MG63 (cell line): ENCODE measurements around the gene NAP1L1. TPM values are rescaled to one million over a fixed set of nuclear protein-coding genes. Genes with fewer than 3 reads are reported as not detected.
A peak's percentile ranks its signal among the peaks of the same experiment; 100 is the strongest.

Experiments
- DNase-seq: peaks from one replicate; pipeline ENCODE4 v3.0.0-alpha.2; 2020
- H3K27me3 ChIP-seq: fragments of 250-450 bp; sonication (Bioruptor Pico); 2 replicates; pipeline ENCODE4 v1.5.1; 2020; ENCODE audit warnings: mild to moderate bottlenecking, moderate library complexity
- H3K36me3 ChIP-seq: fragments of 250-450 bp; sonication (Bioruptor Pico); 2 replicates; pipeline ENCODE4 v1.5.1; 2020; ENCODE audit warnings: mild to moderate bottlenecking, moderate library complexity
- H3K4me3 ChIP-seq: fragments of 250-450 bp; sonication (Bioruptor Pico); 2 replicates; pipeline ENCODE4 v1.5.1; 2020; ENCODE audit warnings: mild to moderate bottlenecking, moderate library complexity
- H3K9me3 ChIP-seq: fragments of 250-450 bp; sonication (Bioruptor Pico); 2 replicates; pipeline ENCODE4 v1.5.1; 2020; ENCODE audit warnings: mild to moderate bottlenecking, moderate library complexity
- total RNA-seq: library from RNA; depleted of rRNA; stranded (reverse); fragments of >200 nt; shearing (Covaris generic); gene quantifications from 2 replicates; pipeline ENCODE4 v1.2.3, GENCODE V29; 2014; ENCODE audit warnings: low replicate concordance

NAP1L1 gene
- total RNA-seq, 1 experiment from 2014 or later, result 645 TPM

- H3K4me3 ChIP-seq, result no peak overlapping the region
- H3K9me3 ChIP-seq, result peaks cover 18% of the 10 kb centered on the region
- H3K27me3 ChIP-seq, result no peaks in the 10 kb centered on the region
- no peak for DNase-seq
- peaks cover 100% of the 10 kb centered on the region for H3K36me3 ChIP-seq
Measured at GRCh38 chr12:76064904-76065303, 19.6 kb downstream of the NAP1L1 start.

DNA sequence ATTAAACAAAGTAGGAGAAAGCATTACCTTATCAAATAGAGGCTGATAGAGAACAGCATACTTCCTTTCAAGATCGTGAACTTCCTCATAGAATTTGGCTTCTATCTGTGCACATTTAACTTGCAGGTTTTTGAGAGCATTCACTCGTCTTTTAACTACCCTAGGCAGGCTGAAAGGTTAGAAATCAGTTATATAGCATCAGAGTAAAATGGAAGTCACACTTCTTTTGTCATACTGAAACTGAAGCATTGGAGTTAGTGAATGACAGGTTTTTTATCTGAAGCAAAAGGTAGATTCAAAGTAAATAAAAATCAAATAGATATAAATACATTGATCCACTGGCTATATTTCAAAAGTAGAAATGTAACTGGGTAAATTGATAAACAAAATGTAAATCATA is 24.4 kb downstream of the NAP1L1 start:
- H3K4me3 ChIP-seq, result no peak overlapping the region
- H3K9me3 ChIP-seq, result peaks cover 8% of the 10 kb centered on the region
- H3K36me3 ChIP-seq, result peaks cover 96% of the 10 kb centered on the region
- no peaks in the 10 kb centered on the region for H3K27me3 ChIP-seq
- no peak for DNase-seq

DNA sequence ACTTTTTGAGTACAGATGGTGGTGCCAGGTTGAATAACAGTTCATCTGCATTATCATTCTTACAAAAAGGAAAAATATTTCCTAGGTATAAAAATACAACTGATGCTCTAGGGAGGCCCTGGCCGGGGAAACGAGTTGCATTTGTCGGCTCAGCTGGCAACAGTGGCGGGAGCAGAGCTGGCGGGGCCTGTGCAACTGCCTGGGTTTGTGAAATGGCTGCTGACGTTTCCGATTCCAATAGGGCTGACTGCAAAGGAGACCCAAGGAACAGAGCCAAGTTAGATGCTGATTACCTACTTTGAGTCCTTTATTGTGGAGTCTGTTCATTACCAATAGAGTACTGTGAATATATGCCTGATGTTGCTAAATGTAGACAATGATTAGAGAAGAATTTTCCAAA is 27.2 kb downstream of the NAP1L1 start:
- Histone ChIP-seq H3K9me3 (no peaks in the 10 kb centered on the region), H3K36me3 (peaks cover 96% of the 10 kb centered on the region), H3K27me3 (no peaks in the 10 kb centered on the region), H3K4me3 (no peak overlapping the region)
- no peak for DNase-seq

DNA sequence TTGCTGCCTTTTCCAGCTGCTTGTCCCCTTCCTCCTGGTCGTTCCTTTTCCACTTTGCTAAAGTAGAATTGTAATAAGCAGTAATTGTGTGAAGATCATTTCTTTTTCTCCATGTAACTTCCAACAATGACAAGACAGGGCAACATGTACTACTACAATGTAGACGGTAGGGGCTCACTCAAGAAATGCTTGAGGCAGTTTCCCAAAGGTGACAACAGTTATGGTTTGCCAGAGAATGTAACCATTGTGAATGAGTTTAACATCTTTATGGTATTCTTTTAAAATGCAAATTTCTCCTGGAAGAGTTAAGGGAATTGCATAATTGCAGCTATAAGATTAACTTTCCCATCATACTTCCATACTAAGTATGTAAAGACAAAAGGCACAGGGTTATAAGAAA is 29.1 kb downstream of the NAP1L1 start:
- H3K27me3 ChIP-seq, result no peaks in the 10 kb centered on the region
- H3K36me3 ChIP-seq, result peaks cover 93% of the 10 kb centered on the region
- DNase-seq, result no peak
- H3K4me3 ChIP-seq, result no peak overlapping the region
- no peaks in the 10 kb centered on the region for H3K9me3 ChIP-seq

DNA sequence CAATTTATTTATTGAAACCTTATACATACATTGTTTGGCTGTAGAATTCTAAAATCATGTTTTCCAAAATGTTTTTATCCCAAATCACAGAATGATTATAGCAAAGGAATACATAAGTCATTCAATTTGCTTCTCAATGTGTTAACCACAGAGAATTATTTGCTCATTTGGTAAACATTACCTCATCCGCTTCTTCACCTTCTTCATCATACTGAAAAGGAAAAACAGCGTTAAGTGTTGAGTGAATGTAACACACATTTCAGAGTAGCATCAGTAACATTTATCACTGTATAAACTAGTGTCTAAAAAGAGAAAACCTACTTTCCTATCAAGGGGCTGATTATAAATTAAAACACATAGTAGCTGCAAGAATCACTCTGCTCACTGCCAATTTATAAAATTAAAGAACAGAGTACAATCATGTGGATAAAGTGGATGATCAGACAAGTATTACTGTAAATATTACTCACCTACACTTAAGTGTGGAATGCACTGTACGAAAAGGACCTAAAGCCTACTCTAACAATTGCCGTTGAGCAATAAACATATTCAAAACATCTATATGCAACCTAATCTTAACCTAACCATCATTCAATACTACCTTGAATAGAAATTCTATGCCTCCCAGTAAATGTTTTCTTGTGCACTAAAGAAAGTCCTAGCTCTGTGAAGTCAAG is 34.8 kb downstream of the NAP1L1 start:
- no peak for DNase-seq
- H3K9me3 ChIP-seq, result no peaks in the 10 kb centered on the region
- H3K36me3 ChIP-seq, result peaks cover 98% of the 10 kb centered on the region
- no peak overlapping the region for H3K4me3 ChIP-seq
- no peaks in the 10 kb centered on the region for H3K27me3 ChIP-seq

DNA sequence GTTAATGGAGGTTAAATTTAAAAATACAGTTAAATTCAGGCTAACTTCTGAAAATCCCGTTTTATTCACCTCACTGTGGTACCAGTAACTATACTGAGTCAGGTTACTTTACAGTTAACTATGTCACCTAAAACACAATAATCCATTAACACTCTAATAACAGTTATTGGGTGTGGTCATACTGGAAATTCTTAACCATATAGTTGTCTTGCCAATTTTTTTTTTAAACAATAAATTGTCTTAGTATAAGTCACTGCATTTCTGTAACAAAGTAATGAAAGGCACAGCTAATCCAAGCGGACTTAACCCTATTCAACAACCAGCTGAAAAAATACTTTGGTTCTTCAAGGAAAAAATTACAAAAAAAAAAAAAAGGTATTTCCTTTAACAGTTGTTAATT is 36.7 kb downstream of the NAP1L1 start:
- no peak for DNase-seq

GRCh38 chr12:76047060-76047459 is 37.4 kb downstream of the NAP1L1 start:
- Histone ChIP-seq H3K9me3 (no peaks in the 10 kb centered on the region), H3K27me3 (no peaks in the 10 kb centered on the region), H3K4me3 (no peak overlapping the region), H3K36me3 (peaks cover 98% of the 10 kb centered on the region)
- DNase-seq, result no peak

More for the DNA sequence above, 36.7 kb downstream of the NAP1L1 start:
- Histone ChIP-seq H3K9me3 (no peaks in the 10 kb centered on the region), H3K36me3 (peaks cover 98% of the 10 kb centered on the region), H3K4me3 (no peak overlapping the region), H3K27me3 (no peaks in the 10 kb centered on the region)

GRCh38 chr12:76043377-76043776 is 41.1 kb downstream of the NAP1L1 start:
- DNase-seq, result no peak
- H3K9me3 ChIP-seq, result no peaks in the 10 kb centered on the region
- peaks cover 76% of the 10 kb centered on the region for H3K36me3 ChIP-seq
- H3K27me3 ChIP-seq, result no peaks in the 10 kb centered on the region
- H3K4me3 ChIP-seq, result no peak overlapping the region

DNA sequence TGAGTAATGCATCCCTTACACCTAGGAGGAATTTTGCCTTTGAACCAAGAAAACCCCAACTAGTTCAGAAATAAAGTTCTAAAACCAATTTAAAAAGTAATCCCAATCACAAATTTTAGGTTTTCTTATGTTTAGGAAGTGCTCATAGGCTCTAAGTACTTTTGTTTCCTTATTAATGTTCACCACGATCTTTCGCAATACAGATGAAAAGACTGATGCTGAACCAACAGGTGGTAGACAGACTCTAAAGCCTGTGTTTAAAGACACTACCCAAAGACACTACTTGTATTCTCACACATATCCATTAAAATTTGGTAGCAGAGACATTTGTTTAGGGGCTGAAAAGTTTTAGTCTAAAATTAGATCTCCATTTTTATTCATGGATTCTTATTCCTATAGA is 42.3 kb downstream of the NAP1L1 start:
- H3K4me3 ChIP-seq, result no peak overlapping the region

GRCh38 chr12:76041406-76041805 is 43.1 kb downstream of the NAP1L1 start:
- Histone ChIP-seq H3K9me3 (no peaks in the 10 kb centered on the region), H3K27me3 (no peaks in the 10 kb centered on the region), H3K4me3 (no peak overlapping the region), H3K36me3 (peaks cover 57% of the 10 kb centered on the region)
- no peak for DNase-seq

More for the DNA sequence above, 42.3 kb downstream of the NAP1L1 start:
- Histone ChIP-seq H3K27me3 (no peaks in the 10 kb centered on the region), H3K9me3 (no peaks in the 10 kb centered on the region), H3K36me3 (peaks cover 64% of the 10 kb centered on the region)
- DNase-seq, result no peak

GRCh38 chr12:76040461-76040860 is 44.0 kb downstream of the NAP1L1 start:
- Histone ChIP-seq H3K9me3 (no peaks in the 10 kb centered on the region), H3K4me3 (no peak overlapping the region), H3K36me3 (peaks cover 47% of the 10 kb centered on the region), H3K27me3 (no peaks in the 10 kb centered on the region)
- DNase-seq, result no peak

DNA sequence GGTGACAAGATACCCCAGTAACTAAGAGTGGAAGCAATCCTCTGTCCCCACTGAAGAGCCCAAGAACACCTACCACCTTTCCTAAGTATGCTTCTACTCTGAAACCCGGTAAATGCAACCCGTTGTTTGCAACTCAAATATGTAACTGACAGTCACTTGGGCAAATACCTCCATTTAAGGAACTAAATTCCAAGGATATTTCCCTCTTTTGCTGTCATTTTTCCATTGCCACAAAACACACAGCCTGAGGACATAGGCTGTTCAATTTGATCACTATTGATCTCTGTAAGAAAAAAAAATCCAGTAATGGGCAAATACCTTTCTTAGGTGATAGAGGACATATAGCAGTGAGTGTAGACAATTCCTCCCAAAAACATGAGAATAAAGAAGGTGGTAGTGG is 46.3 kb downstream of the NAP1L1 start:
- H3K36me3 ChIP-seq, result peaks cover 24% of the 10 kb centered on the region

DNA sequence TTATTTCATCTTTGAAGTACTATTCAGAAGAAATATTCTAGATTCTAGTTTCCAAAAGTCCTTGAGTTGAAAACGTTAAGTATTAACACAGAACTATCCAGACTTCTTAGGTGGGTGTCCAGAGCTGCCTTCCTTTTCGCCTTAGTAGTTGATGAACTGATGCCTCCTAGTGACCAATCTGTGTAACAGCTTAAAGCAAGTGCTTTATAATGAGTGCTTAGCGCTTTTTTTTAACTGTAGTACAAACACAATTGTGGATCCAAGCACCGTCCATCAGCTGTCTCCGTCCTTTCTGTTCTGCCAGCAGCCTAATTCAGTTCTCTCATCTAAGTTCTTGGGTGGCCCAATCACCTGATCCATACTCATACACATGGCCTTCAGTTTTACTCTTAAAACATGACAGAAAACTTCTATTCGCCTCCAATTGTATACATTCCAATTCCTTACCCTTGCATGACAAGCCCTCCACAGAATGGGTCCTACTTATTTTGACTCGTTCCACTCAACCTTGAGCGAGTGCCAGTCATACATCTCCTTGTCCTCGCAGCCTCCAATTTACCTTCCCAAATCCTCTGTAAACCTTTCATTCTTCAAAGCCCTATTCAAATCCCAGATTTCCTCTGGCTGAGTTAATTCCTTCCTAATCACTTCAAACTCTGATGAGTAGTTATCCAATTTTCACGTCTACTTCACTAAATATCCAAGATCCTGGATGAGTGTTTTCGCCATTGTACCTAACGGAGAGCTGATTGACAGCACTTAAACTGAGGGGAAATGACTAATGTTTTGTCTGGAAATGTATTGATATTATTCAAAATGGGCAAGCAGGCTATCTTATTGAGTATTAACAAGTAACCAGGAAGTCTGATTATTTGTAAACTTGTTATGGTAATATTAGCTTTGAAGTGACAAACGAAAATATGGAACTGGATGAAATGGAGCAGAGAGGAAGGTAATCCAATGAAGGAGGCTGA is 47.1 kb downstream of the NAP1L1 start:
- no peaks in the 10 kb centered on the region for H3K9me3 ChIP-seq
- no peak overlapping the region for H3K4me3 ChIP-seq
- DNase-seq, result peak; percentile 22
- H3K27me3 ChIP-seq, result no peaks in the 10 kb centered on the region
- H3K36me3 ChIP-seq, result peaks cover 17% of the 10 kb centered on the region

More for the DNA sequence above, 46.3 kb downstream of the NAP1L1 start:
- no peak overlapping the region for H3K4me3 ChIP-seq
- H3K27me3 ChIP-seq, result no peaks in the 10 kb centered on the region
- H3K9me3 ChIP-seq, result no peaks in the 10 kb centered on the region
- DNase-seq, result no peak

DNA sequence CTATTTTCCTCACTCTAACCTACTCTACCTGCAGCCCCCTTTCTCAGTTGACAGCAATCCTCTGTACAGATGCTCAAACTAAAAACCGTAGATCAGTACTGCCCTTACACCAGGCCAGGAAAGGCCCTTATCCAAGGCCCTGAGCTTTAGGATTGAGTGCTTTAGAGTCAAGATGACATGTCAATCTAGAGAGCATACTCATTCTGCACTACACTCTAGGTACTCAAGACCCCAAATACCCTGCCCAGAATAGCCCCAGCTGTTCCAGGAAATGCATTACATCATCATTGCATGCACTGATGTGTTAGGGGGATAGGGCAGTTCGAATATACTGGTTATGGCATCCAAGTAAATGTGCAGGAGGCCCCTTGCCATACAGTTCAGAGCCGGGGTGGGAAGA is 49.4 kb downstream of the NAP1L1 start:
- Histone ChIP-seq H3K27me3 (no peaks in the 10 kb centered on the region), H3K4me3 (no peak overlapping the region), H3K36me3 (no peaks in the 10 kb centered on the region; the same call in 1 of the 2 replicates), H3K9me3 (no peaks in the 10 kb centered on the region)
- DNase-seq, result no peak

DNA sequence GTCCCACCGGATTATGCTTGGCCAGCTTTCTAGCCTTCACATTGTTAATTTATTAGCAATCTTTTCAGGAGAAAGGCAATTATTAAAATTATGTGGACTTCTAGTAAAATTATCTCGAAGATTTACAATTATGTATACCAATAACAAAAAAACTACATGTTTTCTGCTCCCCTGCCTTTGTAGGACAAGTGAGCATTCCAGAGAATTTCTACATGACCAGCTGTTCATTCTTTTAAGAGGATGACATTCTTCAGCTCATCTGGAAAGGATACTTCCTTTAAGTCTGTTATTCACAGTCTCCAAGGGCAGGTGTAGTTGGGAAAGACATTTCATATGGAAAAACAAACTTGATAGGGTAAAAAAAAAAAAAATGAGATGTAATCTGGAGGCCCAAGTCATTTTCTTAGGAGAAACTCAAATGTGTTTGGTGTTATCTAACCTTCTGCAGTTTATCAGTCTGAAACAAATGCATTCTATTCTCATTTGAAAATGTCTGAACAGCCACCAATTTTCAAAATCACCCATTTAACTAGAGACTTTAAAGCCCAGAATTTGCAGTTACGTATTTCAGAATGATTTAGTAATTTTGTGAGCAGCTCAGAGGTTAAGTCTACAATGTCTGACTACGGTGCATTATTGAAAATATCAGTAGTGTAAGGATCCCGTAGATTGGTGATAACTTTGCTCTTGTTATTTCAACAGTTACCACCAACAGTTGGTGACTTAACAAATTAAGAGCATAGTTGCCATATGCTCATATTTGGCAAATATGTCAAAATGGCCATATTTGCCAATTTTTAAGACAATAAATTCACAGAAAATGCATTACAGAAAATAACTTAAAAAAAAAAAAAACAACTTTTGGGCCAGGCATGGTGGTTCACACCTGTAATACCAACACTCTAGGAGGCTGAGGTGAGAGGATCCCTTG is 51.1 kb downstream of the NAP1L1 start:
- H3K36me3 ChIP-seq, result peaks cover 15% of the 10 kb centered on the region
- H3K9me3 ChIP-seq, result no peaks in the 10 kb centered on the region
- no peak overlapping the region; the same call in 1 of the 2 replicates for H3K4me3 ChIP-seq
- no peaks in the 10 kb centered on the region for H3K27me3 ChIP-seq
- no peak for DNase-seq
